ENCODE results near the gene MXD3.

MXD3 gene

GRCh38 chr5:177339107-177339638 lies 27.5 kb upstream of the MXD3 start:
- DNase-seq: no peak

- DNase-seq: no peak
Observed at GRCh38 chr5:177338251-177339106, 26.8 kb upstream of the MXD3 start.

DNA sequence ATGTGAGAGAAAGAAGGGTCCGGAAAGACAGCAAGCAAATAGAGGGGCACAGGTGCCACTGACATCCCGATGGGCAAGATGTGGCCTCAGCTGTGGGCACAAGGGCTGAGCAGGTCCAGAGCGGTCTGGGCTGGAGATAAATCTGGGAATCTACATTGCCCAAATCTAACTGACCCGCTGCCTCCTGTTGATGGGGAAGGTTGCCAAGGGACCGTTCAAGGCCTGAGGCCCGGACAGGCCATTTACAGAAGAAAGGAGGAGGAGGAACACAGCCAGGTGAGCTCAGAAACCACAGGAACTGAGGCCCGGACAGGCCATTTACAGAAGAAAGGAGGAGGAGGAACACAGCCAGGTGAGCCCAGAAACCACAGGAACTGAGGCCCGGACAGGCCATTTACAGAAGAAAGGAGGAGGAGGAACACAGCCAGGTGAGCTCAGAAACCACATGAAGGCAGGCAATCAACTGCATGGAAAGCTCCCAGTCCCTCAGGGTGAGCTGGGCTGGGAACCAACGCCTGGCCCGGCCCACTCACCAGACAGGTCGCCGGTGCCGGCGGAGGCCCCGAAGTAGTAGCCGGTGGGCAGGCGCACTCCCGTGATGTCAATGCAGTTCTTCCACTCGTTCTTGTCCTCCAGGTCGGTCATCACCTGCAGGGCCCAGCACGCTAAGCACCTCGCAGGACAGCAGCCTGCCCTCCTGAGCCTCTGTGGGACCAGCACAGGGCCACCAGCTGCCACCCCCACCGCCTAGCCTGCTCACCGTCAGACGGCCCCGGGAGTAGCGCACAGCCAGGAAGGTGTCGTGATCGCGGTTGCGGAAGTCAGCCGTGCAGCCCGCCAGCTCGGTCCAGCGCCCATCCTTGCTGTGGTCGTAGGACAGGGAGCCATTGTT lies 25.2 kb upstream of the MXD3 start:
- DNase-seq: no peak

- DNase-seq: peak; percentile 50
Observed at GRCh38 chr5:177336112-177336511, 24.4 kb upstream of the MXD3 start.

DNA sequence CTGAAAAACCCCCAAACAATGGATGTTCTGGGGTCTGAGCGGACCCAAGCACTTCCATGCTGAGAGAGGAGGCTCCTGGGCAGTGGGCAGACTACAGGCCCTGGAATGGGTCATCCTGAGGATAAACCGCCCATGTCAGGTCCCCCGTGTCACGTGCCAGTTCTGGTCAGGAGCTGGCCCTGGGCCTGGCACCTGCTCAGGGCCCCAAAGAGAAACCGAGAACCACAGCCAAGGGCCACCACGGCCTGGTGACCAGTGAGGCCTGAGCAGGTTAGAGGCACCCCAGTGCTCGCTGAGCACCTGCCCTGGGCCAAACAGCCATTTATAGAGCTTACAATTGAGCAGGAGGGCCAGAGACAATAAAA lies 24.0 kb upstream of the MXD3 start:
- no peak for DNase-seq

DNA sequence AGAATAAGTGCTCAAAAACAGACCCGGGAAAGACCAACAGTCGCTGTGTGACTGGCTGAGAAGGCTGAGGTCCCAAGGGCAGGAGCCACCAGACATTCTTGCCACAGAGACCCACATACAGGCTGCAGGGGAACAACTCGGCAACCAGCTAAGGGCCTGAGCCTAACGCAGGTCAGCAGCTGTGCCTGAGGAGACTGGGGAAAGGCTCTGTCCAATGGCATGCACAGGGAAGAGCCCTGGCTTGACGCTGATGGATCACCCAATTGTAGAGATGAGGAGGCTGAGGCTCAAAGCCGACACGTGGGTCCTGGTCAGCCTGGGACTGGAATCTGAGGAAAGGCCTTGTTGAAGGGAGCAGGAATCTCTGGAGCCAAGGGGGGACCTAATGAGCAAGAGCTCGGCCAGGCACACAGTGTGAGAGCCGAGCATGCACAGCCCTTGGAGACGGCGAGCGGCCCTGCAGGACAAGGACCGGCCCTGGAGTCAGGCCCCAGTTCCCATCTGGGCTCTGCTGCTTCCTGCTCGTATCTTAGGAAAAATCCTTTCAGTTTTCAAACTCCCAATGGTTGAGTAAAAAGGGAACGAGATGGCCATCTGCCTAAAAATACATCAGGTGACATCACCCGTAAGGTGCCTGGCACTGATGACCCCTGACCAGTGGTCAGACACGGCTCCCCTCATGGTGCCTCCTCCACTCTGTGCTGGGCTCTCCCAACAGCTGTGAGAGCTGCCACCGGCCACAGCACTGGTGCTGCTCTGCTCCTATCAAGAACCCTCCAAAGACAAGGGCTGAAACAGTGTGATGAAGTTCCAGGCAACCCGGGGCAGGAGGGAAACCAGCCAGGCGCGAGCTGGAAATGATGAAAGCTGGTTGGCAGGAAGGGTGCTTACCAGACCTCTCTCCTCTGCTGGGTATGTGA lies 23.3 kb upstream of the MXD3 start:
- no peak for DNase-seq

- DNase-seq: no peak
Observed at GRCh38 chr5:177334155-177334551, 22.5 kb upstream of the MXD3 start.

- DNase-seq: no peak
Observed at GRCh38 chr5:177333420-177334154, 21.9 kb upstream of the MXD3 start.

- no peak for DNase-seq
Observed at GRCh38 chr5:177332896-177333260, 21.2 kb upstream of the MXD3 start.

DNA sequence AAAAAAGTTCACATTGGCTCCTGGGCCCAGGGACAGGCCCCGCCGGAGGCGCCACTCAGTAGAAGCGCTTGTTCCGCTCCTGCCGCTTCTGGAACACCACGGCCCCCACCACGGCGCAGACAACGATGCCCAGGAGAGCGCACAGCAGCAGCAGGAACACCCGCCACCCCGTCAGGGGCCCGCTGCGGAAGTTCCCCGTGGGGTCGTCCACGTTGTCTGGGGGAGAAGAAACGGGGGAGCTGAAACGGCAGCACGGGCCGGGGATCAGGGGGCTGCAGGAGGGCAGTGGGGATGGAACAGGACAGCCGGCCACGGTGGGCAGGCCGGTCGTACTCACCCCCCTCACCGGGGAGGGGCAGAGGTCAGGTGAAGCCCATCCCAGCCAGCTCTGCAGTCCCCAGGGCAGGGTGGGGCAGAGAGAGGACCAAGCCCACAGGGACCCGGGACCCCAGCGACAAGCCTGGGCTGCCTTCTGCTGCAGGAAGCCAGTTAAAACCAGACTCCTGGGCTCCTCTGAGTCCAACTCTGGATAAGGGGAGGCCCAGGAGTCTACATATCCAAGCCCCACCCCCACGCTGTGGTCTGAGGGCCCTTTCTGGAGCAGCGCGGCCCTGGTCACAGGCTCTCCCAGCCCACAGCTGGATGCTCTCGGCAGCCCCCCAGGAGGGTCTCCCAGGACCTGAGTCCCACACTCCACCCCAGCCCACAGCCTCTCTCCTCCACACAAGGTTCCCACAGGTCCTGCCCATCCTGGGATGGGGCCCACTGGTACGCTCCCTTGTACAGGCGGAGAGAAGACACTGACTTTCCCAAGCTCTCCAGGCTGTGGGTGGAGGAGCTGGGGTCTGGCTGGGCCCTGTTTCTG lies 20.6 kb upstream of the MXD3 start:
- DNase-seq: no peak

- DNase-seq: peak; percentile 25
Observed at GRCh38 chr5:177330991-177331842, 19.5 kb upstream of the MXD3 start.

GRCh38 chr5:177329883-177330282 lies 18.2 kb upstream of the MXD3 start:
- no peak for DNase-seq

GRCh38 chr5:177328545-177329231 lies 17.0 kb upstream of the MXD3 start:
- DNase-seq: no peak

DNA sequence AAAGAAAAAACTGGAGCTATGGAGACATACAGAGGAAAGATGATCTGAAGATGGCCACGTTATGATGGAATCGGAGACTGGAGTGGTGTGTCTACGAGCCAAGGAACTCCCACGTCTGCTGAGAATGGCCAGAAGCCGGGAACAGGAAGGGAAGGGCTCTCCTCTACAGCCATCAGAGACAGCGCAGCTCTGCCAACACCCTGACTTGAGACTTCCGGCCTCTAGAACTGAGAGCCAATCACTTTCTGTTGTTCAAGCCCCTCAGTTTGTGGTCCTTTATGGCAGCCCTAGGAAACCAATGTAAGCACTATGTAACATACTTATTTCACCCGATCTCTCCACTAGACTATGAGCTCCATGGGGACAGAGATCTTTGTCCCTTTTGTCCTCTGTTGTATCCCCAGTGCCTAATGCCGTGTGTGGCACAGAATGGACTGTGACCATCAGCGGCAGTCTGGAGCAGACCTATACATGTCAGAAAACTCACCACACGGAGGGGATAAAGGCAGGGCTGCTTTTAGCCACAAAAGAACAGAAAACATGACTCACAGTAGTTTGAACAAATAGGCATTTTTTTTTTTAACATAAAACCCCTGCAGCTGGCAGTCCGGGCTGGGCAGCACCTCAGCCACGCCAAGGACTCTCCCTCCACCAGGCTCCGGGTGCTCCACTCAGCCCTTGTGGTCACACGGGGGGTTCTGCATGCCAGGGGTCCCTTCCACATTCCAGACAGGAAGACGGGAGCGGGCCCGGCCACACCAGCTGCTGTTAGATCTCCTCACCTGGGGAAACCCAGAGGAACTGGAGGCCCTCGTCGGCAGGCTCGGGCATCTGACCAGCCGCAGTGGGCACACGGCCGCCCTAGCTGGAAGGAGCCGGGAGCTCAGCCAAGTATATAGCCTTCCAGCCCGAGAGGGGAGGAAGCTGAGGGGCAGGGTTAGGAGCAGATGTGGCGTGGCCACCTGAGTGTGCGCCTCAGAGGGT lies 16.1 kb upstream of the MXD3 start:
- peak; percentile 76 for DNase-seq

GRCh38 chr5:177325868-177326381 lies 14.2 kb upstream of the MXD3 start:
- DNase-seq: no peak

DNA sequence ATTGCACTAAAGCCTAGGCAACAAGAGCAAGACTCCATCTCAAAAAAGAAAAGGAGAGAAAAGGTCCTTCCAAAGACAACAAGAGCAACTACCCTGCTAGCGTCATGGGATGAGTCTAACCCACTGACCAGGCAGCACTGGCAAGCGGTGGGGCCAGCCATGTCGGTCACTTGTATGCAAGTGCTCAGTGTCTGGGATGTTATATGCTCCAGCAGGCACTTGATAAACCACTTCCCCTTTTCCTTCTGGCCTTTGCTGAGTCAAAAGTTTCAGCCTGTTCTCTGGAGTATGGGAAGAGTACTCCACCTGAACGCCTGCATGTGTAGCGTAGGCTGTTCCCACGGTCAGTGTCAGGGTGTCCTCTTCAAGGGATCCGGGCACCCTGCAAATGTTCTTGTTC lies 9.2 kb upstream of the MXD3 start:
- peak; percentile 91 for DNase-seq

DNA sequence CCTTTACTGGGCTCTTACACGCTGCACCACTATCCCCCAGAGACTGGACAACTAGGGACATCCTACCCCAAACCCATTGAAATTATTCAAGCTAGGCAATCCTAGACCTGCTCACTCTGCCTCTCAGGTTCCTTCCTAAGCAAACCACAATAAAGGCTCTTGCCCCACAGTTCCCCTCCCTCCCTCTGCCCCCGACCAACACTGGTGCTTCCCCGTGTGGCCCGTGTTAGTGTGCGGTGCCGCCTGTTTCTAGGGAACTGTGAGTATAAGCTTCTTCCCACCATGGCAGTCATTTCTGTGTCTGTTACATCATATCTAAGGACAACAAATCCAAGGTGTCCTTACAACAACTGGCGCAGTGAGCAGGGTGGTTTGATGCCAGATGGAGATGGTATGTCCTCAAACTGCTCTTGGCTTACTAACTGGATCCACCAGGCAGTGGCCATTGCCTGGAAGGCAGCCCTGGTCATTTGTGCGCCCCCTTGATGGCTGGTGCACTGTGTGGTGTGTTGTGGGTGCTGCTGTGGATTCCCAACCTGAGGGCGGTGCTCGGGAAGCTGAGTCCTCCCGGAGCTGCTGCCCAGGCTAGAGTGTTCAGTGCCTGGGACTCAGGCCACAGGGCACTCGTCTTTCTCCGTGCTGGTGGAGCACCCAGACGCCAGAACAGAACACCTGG lies 8.4 kb upstream of the MXD3 start:
- peak; percentile 32 for DNase-seq
